ENCODE data around the gene JAGN1.
"Not testable (repeated sequence)": the region's sequence is repeated elsewhere in the genome, so short reads cannot be mapped to it uniquely, and the experiment has no call there.

JAGN1 gene

GRCh38 chr3:9867106-9867505 is 23.3 kb upstream of the JAGN1 start:
- no peak for DNase-seq (ENCODE audit: low spot score)

- no peak for DNase-seq (ENCODE audit: low spot score)
Observed at GRCh38 chr3:9869955-9870354, 20.5 kb upstream of the JAGN1 start.

GRCh38 chr3:9870978-9871377 is 19.4 kb upstream of the JAGN1 start:
- DNase-seq (ENCODE audit: low spot score), result peak; percentile 18

GRCh38 chr3:9872067-9872466 is 18.3 kb upstream of the JAGN1 start:
- not testable (repeated sequence) for DNase-seq (ENCODE audit: low spot score)

GRCh38 chr3:9875448-9875847 is 15.0 kb upstream of the JAGN1 start:
- DNase-seq (ENCODE audit: low spot score), result no peak

GRCh38 chr3:9876255-9876654 is 14.2 kb upstream of the JAGN1 start:
- DNase-seq (ENCODE audit: low spot score), result not testable (repeated sequence)

GRCh38 chr3:9876991-9877390 is 13.4 kb upstream of the JAGN1 start:
- no peak for DNase-seq (ENCODE audit: low spot score)

GRCh38 chr3:9878700-9879099 is 11.7 kb upstream of the JAGN1 start:
- peak; percentile 77 for DNase-seq (ENCODE audit: low spot score)

GRCh38 chr3:9879830-9880549 is 10.4 kb upstream of the JAGN1 start, which contains the start of gene CIDEC:
CIDEC (minus strand) TSS chr3:9880253; CDS start chr3:9878486, 1,767 bp downstream.
- no peak for DNase-seq (ENCODE audit: low spot score)

GRCh38 chr3:9881441-9881840 is 9.0 kb upstream of the JAGN1 start:
- DNase-seq (ENCODE audit: low spot score), result no peak

GRCh38 chr3:9883706-9884554 is 6.5 kb upstream of the JAGN1 start:
- DNase-seq (ENCODE audit: low spot score), result no peak

GRCh38 chr3:9884555-9885165 is 5.8 kb upstream of the JAGN1 start:
- DNase-seq (ENCODE audit: low spot score), result peak; percentile 95

- DNase-seq (ENCODE audit: low spot score), result no peak
Observed at GRCh38 chr3:9886328-9886727, 4.1 kb upstream of the JAGN1 start.

GRCh38 chr3:9887480-9887879 is 2.9 kb upstream of the JAGN1 start:
- no peak for DNase-seq (ENCODE audit: low spot score)

GRCh38 chr3:9888540-9888939 is 1.9 kb upstream of the JAGN1 start:
- DNase-seq (ENCODE audit: low spot score), result no peak

- no peak for DNase-seq (ENCODE audit: low spot score)
Observed at GRCh38 chr3:9889405-9889804, 1.0 kb upstream of the JAGN1 start.

- DNase-seq (ENCODE audit: low spot score), result no peak
Observed at GRCh38 chr3:9891072-9891622, 737 bp downstream of the JAGN1 start.

- DNase-seq (ENCODE audit: low spot score), result no peak
Observed at GRCh38 chr3:9893739-9894138, 3.3 kb downstream of the JAGN1 start.

GRCh38 chr3:9895715-9896114 is 5.3 kb downstream of the JAGN1 start:
- not testable (repeated sequence) for DNase-seq (ENCODE audit: low spot score)

GRCh38 chr3:9896755-9897407 is 6.5 kb downstream of the JAGN1 start:
- not testable (repeated sequence) for DNase-seq (ENCODE audit: low spot score)

GRCh38 chr3:9897408-9898372 is 7.3 kb downstream of the JAGN1 start:
- peak; percentile 96 for DNase-seq (ENCODE audit: low spot score)
